ENCODE data around the gene SPEF1.
A peak's percentile ranks its signal among the peaks of the same experiment; 100 is the strongest.
"Not testable (repeated sequence)": the region's sequence is repeated elsewhere in the genome, so short reads cannot be mapped to it uniquely, and the experiment has no call there.

SPEF1 gene

DNA sequence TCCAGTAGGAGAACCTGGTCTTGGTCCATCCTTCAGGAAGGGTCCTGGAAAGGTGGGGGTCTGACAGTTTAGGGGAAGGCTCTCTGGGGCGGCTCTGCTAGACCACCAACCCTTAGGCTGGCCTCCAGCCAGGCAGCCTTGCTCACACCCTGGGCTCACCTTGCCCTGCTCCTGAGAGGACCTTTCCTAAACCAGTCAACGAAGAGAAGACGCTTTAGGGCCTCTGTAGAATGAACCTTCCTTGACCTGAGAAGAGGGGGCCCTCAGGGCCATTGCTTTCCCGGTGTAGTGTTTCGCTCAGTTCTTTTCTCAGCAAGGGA, 15.9 kb upstream of the SPEF1 start:
- Histone ChIP-seq H3K4me3 (ENCODE audit: low read depth, low read length) (peak overlapping the region; percentile 65; the same call in 1 of the 2 replicates), H3K9ac (ENCODE audit: low read depth, low read length) (no peak overlapping the region), H3K27ac (ENCODE audit: low read depth, low read length) (no peak overlapping the region), H3K36me3 (ENCODE audit: control insufficient read depth, insufficient read depth, low read length) (peaks cover 21% of the 10 kb centered on the region), H3K4me1 (ENCODE audit: control insufficient read depth, insufficient read depth, low read length) (peaks cover 34% of the 10 kb centered on the region), H3K9me3 (ENCODE audit: control insufficient read depth, insufficient read depth, low read length) (no peaks in the 10 kb centered on the region), H3K27me3 (ENCODE audit: control insufficient read depth, insufficient read depth, low read length) (no peaks in the 10 kb centered on the region)

DNA sequence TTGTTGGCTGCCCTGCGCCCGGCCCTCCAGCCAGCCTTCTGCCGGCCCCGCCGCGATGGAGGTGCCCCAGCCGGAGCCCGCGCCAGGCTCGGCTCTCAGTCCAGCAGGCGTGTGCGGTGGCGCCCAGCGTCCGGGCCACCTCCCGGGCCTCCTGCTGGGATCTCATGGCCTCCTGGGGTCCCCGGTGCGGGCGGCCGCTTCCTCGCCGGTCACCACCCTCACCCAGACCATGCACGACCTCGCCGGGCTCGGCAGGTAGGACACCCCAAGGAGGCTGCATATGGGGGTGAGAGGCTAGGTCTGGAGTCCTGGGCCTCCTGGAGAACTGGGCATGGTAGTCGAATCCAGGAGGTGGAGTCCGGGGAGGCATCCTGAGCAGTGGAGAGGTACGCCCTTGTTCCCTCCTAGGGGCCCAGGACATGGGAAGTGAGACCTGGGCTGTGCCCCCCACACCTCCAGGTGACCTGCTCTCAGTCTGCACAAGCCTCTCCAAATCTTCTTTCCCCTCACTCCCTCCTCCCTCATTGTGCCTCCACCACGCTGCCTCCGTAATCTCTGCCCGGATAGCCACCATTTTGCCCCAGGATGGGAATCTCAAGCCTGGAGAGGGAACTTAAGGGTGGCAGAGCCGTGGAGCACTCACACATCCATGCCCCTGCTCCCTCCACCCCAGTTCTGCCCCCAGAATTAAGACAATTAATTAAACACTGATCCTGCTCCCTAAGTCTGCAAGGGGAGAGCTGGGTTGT, 15.4 kb upstream of the SPEF1 start:
- H3K9ac ChIP-seq (ENCODE audit: low read depth, low read length), result no peak overlapping the region
- peaks cover 16% of the 10 kb centered on the region for H3K36me3 ChIP-seq (ENCODE audit: control insufficient read depth, insufficient read depth, low read length)
- H3K4me1 ChIP-seq (ENCODE audit: control insufficient read depth, insufficient read depth, low read length), result peaks cover 34% of the 10 kb centered on the region
- H3K4me3 ChIP-seq (ENCODE audit: low read depth, low read length), result peak overlapping the region; percentile 65
- H3K27ac ChIP-seq (ENCODE audit: low read depth, low read length), result no peak overlapping the region
- H3K27me3 ChIP-seq (ENCODE audit: control insufficient read depth, insufficient read depth, low read length), result no peaks in the 10 kb centered on the region
- no peaks in the 10 kb centered on the region for H3K9me3 ChIP-seq (ENCODE audit: control insufficient read depth, insufficient read depth, low read length)

DNA sequence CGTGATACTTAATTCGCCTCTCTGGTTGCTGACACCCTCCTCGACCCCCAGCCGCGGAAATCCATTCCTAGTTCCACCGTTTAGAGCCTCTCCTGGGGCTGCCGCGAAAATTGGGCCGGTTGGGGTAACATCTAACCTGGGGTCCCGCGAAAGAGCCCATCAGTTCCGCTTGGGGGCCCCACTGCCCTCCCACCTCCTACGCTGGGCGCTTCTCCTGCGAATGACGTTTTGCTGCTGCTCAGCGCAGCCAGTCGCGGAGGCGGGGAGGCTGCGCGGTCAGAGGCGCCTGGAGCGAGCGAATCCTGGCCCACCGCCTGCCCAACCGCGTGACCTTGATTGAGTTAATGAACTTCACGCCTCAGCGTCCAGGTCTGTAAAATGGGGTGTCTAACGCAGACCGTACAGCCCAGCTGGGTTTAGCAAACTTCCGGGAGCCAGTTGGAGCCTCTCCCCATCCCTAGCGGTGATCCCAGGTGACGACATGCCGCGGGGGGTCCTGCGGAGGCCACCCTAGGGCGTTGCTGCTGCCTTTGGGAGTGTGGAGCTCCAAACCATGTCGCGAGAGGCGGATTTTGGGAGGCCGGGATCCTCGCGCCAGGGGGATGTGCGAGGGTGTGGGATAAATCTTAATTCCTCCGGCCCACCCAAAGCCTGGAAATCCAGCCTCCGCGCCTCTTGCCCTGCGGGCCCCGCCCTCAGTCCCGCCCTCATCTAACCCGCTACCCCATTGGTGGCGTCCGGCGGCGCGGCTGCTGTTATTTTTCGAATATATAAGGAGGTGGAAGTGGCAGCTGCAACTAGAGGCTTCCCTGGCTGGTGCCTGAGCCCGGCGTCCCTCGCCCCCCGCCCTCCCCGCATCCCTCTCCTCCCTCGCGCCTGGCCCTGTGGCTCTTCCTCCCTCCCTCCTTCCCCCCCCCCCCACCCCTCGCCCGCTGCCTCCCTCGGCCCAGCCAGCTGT, 14.5 kb upstream of the SPEF1 start, which contains the start of gene CDC25B:
Gene CDC25B, plus strand, starts transcription at position 800 of the 958 bp plus-strand sequence. CDS start 222 bp downstream, outside the sequence.
- Histone ChIP-seq H3K9me3 (ENCODE audit: control insufficient read depth, insufficient read depth, low read length) (no peaks in the 10 kb centered on the region), H3K27me3 (ENCODE audit: control insufficient read depth, insufficient read depth, low read length) (no peaks in the 10 kb centered on the region), H3K9ac (ENCODE audit: low read depth, low read length) (peak within 1 kb of the TSS; percentile 32), H3K4me1 (ENCODE audit: control insufficient read depth, insufficient read depth, low read length) (peaks cover 30% of the 10 kb centered on the region), H3K36me3 (ENCODE audit: control insufficient read depth, insufficient read depth, low read length) (peaks cover 7% of the 10 kb centered on the region; the same call in 1 of the 2 replicates), H3K4me3 (ENCODE audit: low read depth, low read length) (peak within 1 kb of the TSS; percentile 65), H3K27ac (ENCODE audit: low read depth, low read length) (peak within 1 kb of the TSS; percentile 48)

DNA sequence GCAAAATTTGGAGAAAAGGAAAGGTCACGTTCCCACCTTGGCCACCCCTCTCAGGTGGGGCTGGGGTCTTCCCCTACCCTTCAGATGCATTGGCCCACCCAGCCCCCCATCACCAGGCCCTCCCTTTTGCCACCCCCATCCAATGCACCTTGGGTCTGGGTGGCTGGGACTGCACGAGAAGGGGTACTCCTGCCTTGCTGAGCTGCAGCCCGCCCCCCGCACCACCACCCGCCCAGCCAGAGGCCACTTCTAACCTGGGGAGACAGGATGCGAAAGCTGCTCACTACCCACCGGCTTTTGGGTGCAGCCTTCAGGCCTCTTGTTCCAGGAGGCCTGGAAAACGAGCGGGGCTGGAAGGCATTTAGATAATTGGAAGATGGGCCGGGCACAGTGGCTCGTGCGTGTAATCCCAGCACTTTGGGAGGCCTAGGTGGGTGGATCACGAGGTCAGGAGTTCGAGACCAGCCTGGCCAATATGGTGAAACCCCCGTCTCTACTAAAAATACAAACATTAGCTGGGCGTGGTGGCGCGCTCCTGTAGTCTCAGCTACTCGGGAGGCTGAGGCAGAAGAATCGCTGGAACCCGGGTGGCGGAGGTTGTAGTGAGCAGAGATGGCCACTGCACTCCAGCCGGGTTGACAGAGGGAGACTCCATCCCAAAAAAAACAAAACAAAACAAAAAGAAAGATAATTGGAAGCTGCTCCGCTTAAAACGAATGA, 13.6 kb upstream of the SPEF1 start:
- peak overlapping the region; percentile 65 for H3K4me3 ChIP-seq (ENCODE audit: low read depth, low read length)
- H3K4me1 ChIP-seq (ENCODE audit: control insufficient read depth, insufficient read depth, low read length), result peaks cover 20% of the 10 kb centered on the region
- H3K36me3 ChIP-seq (ENCODE audit: control insufficient read depth, insufficient read depth, low read length), result peaks cover 6% of the 10 kb centered on the region; the same call in 1 of the 2 replicates
- no peak overlapping the region for H3K9ac ChIP-seq (ENCODE audit: low read depth, low read length)
- H3K27me3 ChIP-seq (ENCODE audit: control insufficient read depth, insufficient read depth, low read length), result no peaks in the 10 kb centered on the region
- H3K9me3 ChIP-seq (ENCODE audit: control insufficient read depth, insufficient read depth, low read length), result no peaks in the 10 kb centered on the region
- no peak overlapping the region for H3K27ac ChIP-seq (ENCODE audit: low read depth, low read length)

DNA sequence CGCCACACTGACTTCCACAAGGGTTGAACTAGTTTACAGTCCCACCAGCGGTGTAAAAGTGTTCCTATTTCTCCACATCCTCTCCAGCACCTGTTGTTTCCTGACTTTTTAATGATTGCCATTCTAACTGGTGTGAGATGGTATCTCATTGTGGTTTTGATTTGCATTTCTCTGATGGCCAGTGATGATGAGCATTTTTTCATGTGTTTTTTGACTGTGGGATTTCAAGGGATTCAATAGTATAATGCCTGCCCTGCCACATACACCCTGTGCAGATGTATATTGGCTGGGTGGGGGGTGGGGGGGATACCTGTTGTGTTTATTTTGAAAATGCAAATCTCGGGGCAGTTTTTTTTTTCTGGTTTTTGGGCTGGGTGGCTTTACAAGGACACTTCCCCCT, 12.9 kb upstream of the SPEF1 start:
- not testable (repeated sequence) for H3K4me3 ChIP-seq (ENCODE audit: low read depth, low read length); H3K9ac ChIP-seq (ENCODE audit: low read depth, low read length); H3K27me3 ChIP-seq (ENCODE audit: control insufficient read depth, insufficient read depth, low read length); H3K27ac ChIP-seq (ENCODE audit: low read depth, low read length); H3K9me3 ChIP-seq (ENCODE audit: control insufficient read depth, insufficient read depth, low read length); H3K36me3 ChIP-seq (ENCODE audit: control insufficient read depth, insufficient read depth, low read length)
- peaks cover 15% of the 10 kb centered on the region for H3K4me1 ChIP-seq (ENCODE audit: control insufficient read depth, insufficient read depth, low read length)

DNA sequence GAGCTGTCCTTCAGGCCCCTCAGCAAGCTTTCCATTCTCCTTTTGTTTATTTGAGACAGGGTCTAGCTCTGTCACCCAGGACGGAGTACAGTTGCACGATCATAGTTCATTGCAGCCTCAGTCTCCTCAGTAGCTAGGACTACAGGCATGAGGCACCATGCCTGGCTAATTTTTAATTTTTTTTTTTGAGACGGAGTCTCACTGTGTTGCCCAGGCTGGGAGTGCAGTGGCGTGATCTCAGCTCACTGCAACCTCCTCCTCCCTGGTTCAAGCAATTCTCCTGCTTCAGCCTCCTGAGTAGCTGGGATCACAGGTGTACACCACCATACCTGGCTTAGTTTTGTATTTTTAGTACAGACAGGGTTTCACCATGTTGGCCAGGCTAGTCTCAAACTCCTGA, 8.0 kb upstream of the SPEF1 start:
- not testable (repeated sequence) for H3K9me3 ChIP-seq (ENCODE audit: control insufficient read depth, insufficient read depth, low read length); H3K4me1 ChIP-seq (ENCODE audit: control insufficient read depth, insufficient read depth, low read length); H3K9ac ChIP-seq (ENCODE audit: low read depth, low read length); H3K4me3 ChIP-seq (ENCODE audit: low read depth, low read length); H3K27ac ChIP-seq (ENCODE audit: low read depth, low read length); H3K27me3 ChIP-seq (ENCODE audit: control insufficient read depth, insufficient read depth, low read length); H3K36me3 ChIP-seq (ENCODE audit: control insufficient read depth, insufficient read depth, low read length)

DNA sequence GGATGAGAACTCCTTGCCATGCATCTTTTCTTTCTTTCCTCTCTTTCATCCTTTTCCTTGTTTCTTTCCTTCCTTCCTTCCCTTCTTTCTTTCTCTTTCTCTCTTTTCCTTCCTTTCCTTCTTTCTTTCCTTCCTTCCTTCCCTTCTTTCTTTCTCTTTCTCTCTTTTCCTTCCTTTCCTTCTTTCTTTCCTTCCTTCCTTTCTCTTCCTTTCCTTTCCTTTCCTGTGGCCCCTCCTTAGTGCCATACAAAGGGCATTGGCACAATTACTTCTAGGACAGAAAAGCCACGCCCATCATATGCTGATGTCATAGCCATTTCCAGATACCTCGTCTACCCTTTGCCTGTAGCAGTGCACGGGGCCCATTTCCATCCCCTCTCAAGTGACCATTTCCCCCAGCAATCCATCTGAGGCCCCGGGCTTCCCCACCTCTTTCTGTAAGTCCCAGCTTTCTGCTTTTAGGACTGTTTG, 7.5 kb upstream of the SPEF1 start:
- Histone ChIP-seq H3K27me3 (ENCODE audit: control insufficient read depth, insufficient read depth, low read length) (no peaks in the 10 kb centered on the region; the same call in 1 of the 2 replicates), H3K4me3 (ENCODE audit: low read depth, low read length) (no peak overlapping the region), H3K9ac (ENCODE audit: low read depth, low read length) (no peak overlapping the region), H3K9me3 (ENCODE audit: control insufficient read depth, insufficient read depth, low read length) (no peaks in the 10 kb centered on the region), H3K27ac (ENCODE audit: low read depth, low read length) (no peak overlapping the region), H3K36me3 (ENCODE audit: control insufficient read depth, insufficient read depth, low read length) (peaks cover 3% of the 10 kb centered on the region; the same call in 1 of the 2 replicates), H3K4me1 (ENCODE audit: control insufficient read depth, insufficient read depth, low read length) (no peaks in the 10 kb centered on the region)

DNA sequence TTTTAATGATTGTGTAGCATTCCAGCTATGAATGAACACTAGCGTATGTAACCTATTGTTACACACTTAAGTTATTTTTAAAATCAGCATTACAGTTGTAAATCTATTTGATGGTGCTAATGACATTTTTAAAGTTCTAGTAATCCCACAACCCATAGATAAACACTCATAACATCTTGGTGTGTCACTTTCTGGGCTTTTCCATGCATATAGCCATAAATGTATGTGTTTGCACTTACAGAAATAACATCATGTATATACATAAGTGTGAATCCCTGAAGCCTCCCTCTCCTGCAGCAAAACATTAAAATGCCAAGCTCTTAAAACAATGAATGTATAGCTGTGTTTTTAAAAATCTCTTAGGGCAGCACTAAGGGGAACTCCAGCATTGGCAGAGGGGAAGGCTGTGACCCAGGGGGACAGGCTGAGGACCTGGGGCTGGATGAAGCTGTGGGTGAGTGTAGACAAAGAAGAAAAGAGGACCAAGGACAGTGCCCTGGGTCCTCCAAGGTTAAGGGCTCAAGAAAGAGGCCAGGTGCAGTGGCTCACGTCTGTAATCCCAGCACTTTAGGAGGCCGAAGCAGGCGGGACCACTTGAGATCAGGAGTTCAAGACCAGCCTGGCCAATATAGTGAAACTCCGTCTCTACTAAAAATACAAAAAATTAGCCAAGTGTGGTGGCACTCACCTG, 6.2 kb upstream of the SPEF1 start:
- peak overlapping the region; percentile 44 for H3K4me3 ChIP-seq (ENCODE audit: low read depth, low read length)
- H3K4me1 ChIP-seq (ENCODE audit: control insufficient read depth, insufficient read depth, low read length), result no peaks in the 10 kb centered on the region

DNA sequence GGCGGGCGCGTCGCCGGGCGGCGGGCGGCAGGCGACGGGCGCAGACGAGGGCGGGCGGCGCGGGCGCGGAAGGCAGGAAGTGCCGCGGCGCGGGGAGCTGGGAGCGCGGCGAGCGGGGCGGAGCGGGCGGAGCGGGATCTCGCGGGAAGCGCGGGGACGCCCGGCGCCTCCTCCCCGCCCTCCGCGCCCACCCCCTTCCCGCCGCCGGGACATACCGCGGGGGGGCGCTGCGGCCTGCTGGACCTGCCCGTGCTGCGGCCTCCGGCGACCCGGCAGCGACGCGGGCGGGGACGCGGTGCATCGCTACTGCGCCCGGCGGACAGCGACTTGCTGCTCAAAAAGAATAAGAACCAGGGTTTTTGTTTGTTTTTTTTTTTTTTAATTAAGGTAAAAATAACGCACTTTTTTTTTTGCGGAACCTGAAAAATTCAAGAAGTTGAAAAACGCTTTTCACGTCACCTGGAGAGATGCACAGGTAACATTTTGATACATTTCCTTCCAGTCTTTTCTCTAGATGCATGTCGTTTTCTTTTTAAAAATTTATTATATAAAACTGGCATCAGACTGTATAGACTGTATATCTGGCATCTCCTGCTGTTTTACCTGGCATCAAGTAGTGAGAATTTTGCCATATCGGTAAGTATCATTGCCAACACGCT, 5.5 kb upstream of the SPEF1 start, which contains the start of gene CENPB:
Gene CENPB, minus strand, starts transcription at position 76 of the 659 bp plus-strand sequence. CDS start 257 bp downstream, outside the sequence.
- Histone ChIP-seq H3K9ac (ENCODE audit: low read depth, low read length) (peak within 1 kb of the TSS; percentile 58; the same call in 1 of the 2 replicates), H3K27ac (ENCODE audit: low read depth, low read length) (peak within 1 kb of the TSS; percentile 47), H3K9me3 (ENCODE audit: control insufficient read depth, insufficient read depth, low read length) (no peaks in the 10 kb centered on the region), H3K36me3 (ENCODE audit: control insufficient read depth, insufficient read depth, low read length) (peaks cover 3% of the 10 kb centered on the region; the same call in 1 of the 2 replicates), H3K4me3 (ENCODE audit: low read depth, low read length) (peak within 1 kb of the TSS; percentile 83), H3K27me3 (ENCODE audit: control insufficient read depth, insufficient read depth, low read length) (no peaks in the 10 kb centered on the region; the same call in 1 of the 2 replicates), H3K4me1 (ENCODE audit: control insufficient read depth, insufficient read depth, low read length) (no peaks in the 10 kb centered on the region)

More for the DNA sequence above, 6.2 kb upstream of the SPEF1 start:
- H3K27me3 ChIP-seq (ENCODE audit: control insufficient read depth, insufficient read depth, low read length), result no peaks in the 10 kb centered on the region; the same call in 1 of the 2 replicates
- no peak overlapping the region for H3K27ac ChIP-seq (ENCODE audit: low read depth, low read length)
- H3K9me3 ChIP-seq (ENCODE audit: control insufficient read depth, insufficient read depth, low read length), result no peaks in the 10 kb centered on the region
- H3K9ac ChIP-seq (ENCODE audit: low read depth, low read length), result no peak overlapping the region
- H3K36me3 ChIP-seq (ENCODE audit: control insufficient read depth, insufficient read depth, low read length), result peaks cover 3% of the 10 kb centered on the region; the same call in 1 of the 2 replicates

All from HUES48 (cell line).